ENCODE data around the gene DMRTC1B. TPM values are rescaled to one million over a fixed set of nuclear protein-coding genes. Genes with fewer than 3 reads are reported as not detected.
"Not testable (repeated sequence)": the region's sequence is repeated elsewhere in the genome, so short reads cannot be mapped to it uniquely, and the experiment has no call there.

The DMRTC1B gene, protein sequence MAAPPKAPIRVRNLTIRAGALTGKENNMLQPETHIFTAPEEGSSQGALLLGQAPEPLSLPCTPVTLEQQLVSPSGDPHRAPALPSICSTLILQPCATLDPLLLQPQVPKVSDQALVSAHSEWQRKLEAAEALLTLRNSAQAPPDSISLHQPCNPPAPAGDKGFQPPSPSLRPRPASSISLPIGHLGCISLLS
- total RNA-seq: under 1 TPM in 1 of 2 donors, not detected in 1; 0.19 TPM
- polyA plus RNA-seq: not detected

DNA sequence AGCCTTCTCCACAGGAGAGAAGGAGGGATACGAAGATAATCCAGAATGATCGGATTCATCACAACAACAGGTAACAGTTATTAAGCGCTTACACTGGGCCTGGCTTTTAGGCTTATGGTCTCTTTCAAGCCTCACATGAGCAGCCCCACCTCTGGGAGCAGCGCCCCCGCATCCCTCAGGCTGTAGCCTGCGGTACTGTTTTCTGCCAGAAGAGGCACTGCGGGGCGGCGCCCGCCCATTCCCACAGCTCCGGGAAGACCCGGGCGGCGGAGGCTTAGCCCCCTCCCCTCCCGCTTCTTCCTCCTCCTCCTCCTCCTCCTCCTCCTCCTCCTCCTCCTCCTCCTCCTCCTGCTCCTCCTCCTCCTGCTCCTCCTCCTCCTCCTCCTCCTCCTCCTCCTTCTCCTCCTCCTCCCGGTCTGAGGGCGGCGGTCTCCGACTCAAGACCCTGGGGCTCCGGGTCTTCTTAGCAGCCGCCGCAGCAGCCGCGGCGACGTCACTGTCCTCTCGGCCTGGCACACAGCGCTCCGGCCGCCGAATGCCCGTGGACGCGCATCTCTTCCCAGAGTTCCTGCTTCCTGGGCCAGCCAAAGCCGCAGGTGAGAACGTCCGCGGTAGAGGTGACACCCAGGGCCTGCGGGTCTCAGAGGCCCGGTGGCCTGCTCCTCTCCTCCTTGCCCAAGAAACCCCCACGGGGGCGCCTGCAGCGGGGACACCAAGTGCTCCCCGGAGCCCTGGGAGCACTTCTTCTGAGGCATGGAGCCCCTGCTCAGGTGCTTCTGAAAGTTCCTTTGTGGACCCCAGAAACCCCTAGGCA lies at the start of gene DMRTC1B:
Gene DMRTC1B (plus strand): TSS at position 238 of the 814 bp plus-strand sequence. CDS start 68,246 bp downstream, outside the sequence.
- H3K9me3 ChIP-seq (ENCODE audit: control insufficient read depth in 4 of 4, low read length in 3 of 4); H3K27ac ChIP-seq (ENCODE audit: low read depth in 1 of 2, low read length in 2 of 2); H3K4me3 ChIP-seq (ENCODE audit: low read depth in 1 of 3, low read length in 3 of 3); H3K27me3 ChIP-seq (ENCODE audit: control insufficient read depth in 4 of 4, insufficient read depth in 4 of 4, low read length in 3 of 4); H3K36me3 ChIP-seq (ENCODE audit: control insufficient read depth in 4 of 4, insufficient read depth in 3 of 4, low read depth in 1 of 4, low read length in 3 of 4); H3K4me1 ChIP-seq (ENCODE audit: control insufficient read depth in 4 of 4, insufficient read depth in 4 of 4, low read length in 3 of 4); H3K9ac ChIP-seq (ENCODE audit: low read depth in 1 of 2, low read length in 2 of 2); DNase-seq (ENCODE audit: low spot score): not testable (repeated sequence)
- no CpG with 5 or more reads among the region's 44 CpGs for WGBS

DNA sequence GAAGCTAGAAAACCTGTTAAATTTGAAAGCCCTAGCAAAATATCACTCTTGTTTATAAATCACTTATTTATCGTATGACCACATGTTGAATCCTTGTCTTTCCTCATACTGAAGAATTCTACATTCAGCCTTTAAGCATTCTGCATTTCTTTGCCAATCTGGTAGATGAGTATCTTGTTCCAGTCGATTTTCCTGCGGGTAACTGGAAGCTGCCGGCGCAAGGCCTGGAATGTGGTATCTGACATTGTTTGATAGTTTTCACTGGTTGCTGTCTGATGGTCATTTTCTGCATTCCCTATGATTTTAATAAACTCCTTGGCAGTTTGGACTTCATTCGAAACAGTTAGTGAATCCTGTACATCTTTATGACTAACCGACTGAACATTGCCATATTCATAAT lies 48.8 kb upstream of the DMRTC1B start:
- Histone ChIP-seq H3K4me3 (ENCODE audit: low read depth in 1 of 3, low read length in 3 of 3) (no peak overlapping the region), H3K4me1 (ENCODE audit: control insufficient read depth in 4 of 4, insufficient read depth in 4 of 4, low read length in 3 of 4) (no peaks in the 10 kb centered on the region), H3K9me3 (ENCODE audit: control insufficient read depth in 4 of 4, low read length in 3 of 4) (no peaks in the 10 kb centered on the region), H3K27me3 (ENCODE audit: control insufficient read depth in 4 of 4, insufficient read depth in 4 of 4, low read length in 3 of 4) (no peaks in the 10 kb centered on the region), H3K36me3 (ENCODE audit: control insufficient read depth in 4 of 4, insufficient read depth in 3 of 4, low read depth in 1 of 4, low read length in 3 of 4) (no peaks in the 10 kb centered on the region), H3K9ac (ENCODE audit: low read depth in 1 of 2, low read length in 2 of 2) (no peak overlapping the region), H3K27ac (ENCODE audit: low read depth in 1 of 2, low read length in 2 of 2) (no peak overlapping the region)
- no peak for TF ChIP-seq GABPA (IDR thresholded peaks at IDR 0.05 in 1 of 2, conservative IDR thresholded peaks at IDR 0.05 in 1 of 2)
- TF ChIP-seq RXRA (IDR thresholded peaks at IDR 0.05): no peak
- no peak for TF ChIP-seq FOXA1 (IDR thresholded peaks at IDR 0.05)
- no peak for TF ChIP-seq SP1 (IDR thresholded peaks at IDR 0.05)
- TF ChIP-seq JUND (IDR thresholded peaks at IDR 0.05): no peak
- no peak for TF ChIP-seq HNF4G (IDR thresholded peaks at IDR 0.05)
- no peak for TF ChIP-seq NR2F2 (IDR thresholded peaks at IDR 0.05)
- TF ChIP-seq, protein P1, sequence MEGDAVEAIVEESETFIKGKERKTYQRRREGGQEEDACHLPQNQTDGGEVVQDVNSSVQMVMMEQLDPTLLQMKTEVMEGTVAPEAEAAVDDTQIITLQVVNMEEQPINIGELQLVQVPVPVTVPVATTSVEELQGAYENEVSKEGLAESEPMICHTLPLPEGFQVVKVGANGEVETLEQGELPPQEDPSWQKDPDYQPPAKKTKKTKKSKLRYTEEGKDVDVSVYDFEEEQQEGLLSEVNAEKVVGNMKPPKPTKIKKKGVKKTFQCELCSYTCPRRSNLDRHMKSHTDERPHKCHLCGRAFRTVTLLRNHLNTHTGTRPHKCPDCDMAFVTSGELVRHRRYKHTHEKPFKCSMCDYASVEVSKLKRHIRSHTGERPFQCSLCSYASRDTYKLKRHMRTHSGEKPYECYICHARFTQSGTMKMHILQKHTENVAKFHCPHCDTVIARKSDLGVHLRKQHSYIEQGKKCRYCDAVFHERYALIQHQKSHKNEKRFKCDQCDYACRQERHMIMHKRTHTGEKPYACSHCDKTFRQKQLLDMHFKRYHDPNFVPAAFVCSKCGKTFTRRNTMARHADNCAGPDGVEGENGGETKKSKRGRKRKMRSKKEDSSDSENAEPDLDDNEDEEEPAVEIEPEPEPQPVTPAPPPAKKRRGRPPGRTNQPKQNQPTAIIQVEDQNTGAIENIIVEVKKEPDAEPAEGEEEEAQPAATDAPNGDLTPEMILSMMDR (IDR thresholded peaks at IDR 0.05; ENCODE audit: low read depth, low read length, missing input control): no peak
- TF ChIP-seq, protein P2, sequence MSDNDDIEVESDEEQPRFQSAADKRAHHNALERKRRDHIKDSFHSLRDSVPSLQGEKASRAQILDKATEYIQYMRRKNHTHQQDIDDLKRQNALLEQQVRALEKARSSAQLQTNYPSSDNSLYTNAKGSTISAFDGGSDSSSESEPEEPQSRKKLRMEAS (IDR thresholded peaks at IDR 0.05): no peak
- TF ChIP-seq HNF4A (conservative IDR thresholded peaks at IDR 0.05): no peak
- TF ChIP-seq FOXA2 (IDR thresholded peaks at IDR 0.05): no peak
- TF ChIP-seq TAF1 (conservative IDR thresholded peaks at IDR 0.05): no peak
- 91% methylated on average over 7 of the region's 7 CpGs for WGBS
- DNase-seq (ENCODE audit: low spot score): no peak

DNA sequence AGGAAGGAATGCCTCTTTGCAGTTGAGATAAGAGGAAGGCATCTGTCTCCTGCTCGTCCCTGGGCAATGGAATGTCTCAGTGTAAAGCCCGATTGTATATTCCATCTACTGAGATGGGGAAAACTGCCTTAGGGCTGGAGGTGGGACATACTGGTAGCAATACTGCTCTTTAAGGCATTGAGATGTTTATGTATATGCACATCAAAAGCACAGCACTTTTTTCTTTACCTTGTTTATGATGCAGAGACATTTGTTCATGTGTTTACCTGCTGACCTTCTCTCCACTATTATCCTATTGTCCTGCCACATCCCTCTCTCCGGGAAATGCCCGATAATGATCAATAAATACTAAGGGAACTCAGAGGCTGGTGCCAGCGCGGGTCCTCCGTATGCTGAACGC lies 43.1 kb upstream of the DMRTC1B start:
- H3K4me1 ChIP-seq (ENCODE audit: control insufficient read depth in 4 of 4, insufficient read depth in 4 of 4, low read length in 3 of 4); H3K9me3 ChIP-seq (ENCODE audit: control insufficient read depth in 4 of 4, low read length in 3 of 4); H3K27ac ChIP-seq (ENCODE audit: low read depth in 1 of 2, low read length in 2 of 2); H3K27me3 ChIP-seq (ENCODE audit: control insufficient read depth in 4 of 4, insufficient read depth in 4 of 4, low read length in 3 of 4); H3K9ac ChIP-seq (ENCODE audit: low read depth in 1 of 2, low read length in 2 of 2); DNase-seq (ENCODE audit: low spot score); H3K36me3 ChIP-seq (ENCODE audit: control insufficient read depth in 4 of 4, insufficient read depth in 3 of 4, low read depth in 1 of 4, low read length in 3 of 4); H3K4me3 ChIP-seq (ENCODE audit: low read depth in 1 of 3, low read length in 3 of 3): not testable (repeated sequence)
- WGBS: 36% methylated on average over 8 of the region's 8 CpGs

Measured in liver (tissue), 9 donors.